Measurements from ENCODE around the gene CROCC2. TPM values are rescaled to one million over a fixed set of nuclear protein-coding genes. Genes with fewer than 3 reads are reported as not detected.
A peak's percentile ranks its signal among the peaks of the same experiment; 100 is the strongest.

CROCC2 gene
- total and polyA plus RNA-seq, 2 of the 13 experiments (the other 11 are each of a cell fraction or from before 2014, with no cell fraction given), result not detected

GRCh38 chr2:240873805-240874714, 32.1 kb upstream of the CROCC2 start (continued):
- TF ChIP-seq ZNF646 (CRISPR knock-in tag; IDR thresholded peaks at IDR 0.05), result no peak
- no peak for TF ChIP-seq SNRNP70 (IDR thresholded peaks at IDR 0.05; ENCODE audit: low read depth, low read length)
- TF ChIP-seq ZSCAN20 (CRISPR knock-in tag; IDR thresholded peaks at IDR 0.05; ENCODE audit: borderline replicate concordance), result no peak
- no peak for TF ChIP-seq GTF3A (CRISPR knock-in tag; conservative IDR thresholded peaks at IDR 0.05)
- no peak for TF ChIP-seq RARG (CRISPR knock-in tag; IDR thresholded peaks at IDR 0.05; ENCODE audit: low read depth)
- TF ChIP-seq TAF1 (CRISPR knock-in tag; IDR thresholded peaks at IDR 0.05), result peak; percentile 55; the same call in 1 of the 2 replicates
- no peak for TF ChIP-seq GABPA (IDR thresholded peaks at IDR 0.05; ENCODE audit: low read depth, low read length)
- TF ChIP-seq GABPA (CRISPR knock-in tag; IDR thresholded peaks at IDR 0.05; ENCODE audit: low read depth), result peak; percentile 76
- no peak; the same call in 1 of the 2 replicates for TF ChIP-seq LBX2 (CRISPR knock-in tag; IDR thresholded peaks at IDR 0.05; ENCODE audit: borderline replicate concordance)
- TF ChIP-seq JUN (CRISPR knock-in tag; IDR thresholded peaks at IDR 0.05), result peak; percentile 58; the same call in 1 of the 2 replicates
- TF ChIP-seq, protein P1, sequence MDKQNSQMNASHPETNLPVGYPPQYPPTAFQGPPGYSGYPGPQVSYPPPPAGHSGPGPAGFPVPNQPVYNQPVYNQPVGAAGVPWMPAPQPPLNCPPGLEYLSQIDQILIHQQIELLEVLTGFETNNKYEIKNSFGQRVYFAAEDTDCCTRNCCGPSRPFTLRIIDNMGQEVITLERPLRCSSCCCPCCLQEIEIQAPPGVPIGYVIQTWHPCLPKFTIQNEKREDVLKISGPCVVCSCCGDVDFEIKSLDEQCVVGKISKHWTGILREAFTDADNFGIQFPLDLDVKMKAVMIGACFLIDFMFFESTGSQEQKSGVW (CRISPR knock-in tag; IDR thresholded peaks at IDR 0.05; ENCODE audit: borderline replicate concordance), result no peak
- TF ChIP-seq MED8 (CRISPR knock-in tag; IDR thresholded peaks at IDR 0.05; ENCODE audit: insufficient replicate concordance), result peak; percentile 86
- TF ChIP-seq, protein P2, sequence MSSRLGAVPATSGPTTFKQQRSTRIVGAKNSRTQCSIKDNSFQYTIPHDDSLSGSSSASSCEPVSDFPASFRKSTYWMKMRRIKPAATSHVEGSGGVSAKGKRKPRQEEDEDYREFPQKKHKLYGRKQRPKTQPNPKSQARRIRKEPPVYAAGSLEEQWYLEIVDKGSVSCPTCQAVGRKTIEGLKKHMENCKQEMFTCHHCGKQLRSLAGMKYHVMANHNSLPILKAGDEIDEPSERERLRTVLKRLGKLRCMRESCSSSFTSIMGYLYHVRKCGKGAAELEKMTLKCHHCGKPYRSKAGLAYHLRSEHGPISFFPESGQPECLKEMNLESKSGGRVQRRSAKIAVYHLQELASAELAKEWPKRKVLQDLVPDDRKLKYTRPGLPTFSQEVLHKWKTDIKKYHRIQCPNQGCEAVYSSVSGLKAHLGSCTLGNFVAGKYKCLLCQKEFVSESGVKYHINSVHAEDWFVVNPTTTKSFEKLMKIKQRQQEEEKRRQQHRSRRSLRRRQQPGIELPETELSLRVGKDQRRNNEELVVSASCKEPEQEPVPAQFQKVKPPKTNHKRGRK (CRISPR knock-in tag; IDR thresholded peaks at IDR 0.05), result peak; percentile 76; the same call in 1 of the 2 replicates
- TF ChIP-seq ZNF770 (CRISPR knock-in tag; IDR thresholded peaks at IDR 0.05), result peak; percentile 98
- peak; percentile 70; the same call in 1 of the 2 replicates for TF ChIP-seq GFI1 (CRISPR knock-in tag; IDR thresholded peaks at IDR 0.05; ENCODE audit: borderline replicate concordance)
- no peak for TF ChIP-seq SMC3 (IDR thresholded peaks at IDR 0.05; ENCODE audit: low read length)
- TF ChIP-seq ISL2 (CRISPR knock-in tag; IDR thresholded peaks at IDR 0.05), result peak; percentile 84

Measured in HepG2 (cell line).